H1 (cell line): Measurements from ENCODE around the gene ING4. TPM values are rescaled to one million over a fixed set of nuclear protein-coding genes. Genes with fewer than 3 reads are reported as not detected.

Experiments used
- CTCF ChIA-PET: fragments of 300-600 bp; sonication (Branson Sonifier 250); formaldehyde crosslinking; loops from one replicate; lab custom pipeline; 2021; ENCODE audit not compliant: partially characterized antibody; lab: Charles Lee
- POLR2A ChIA-PET: fragments of 300-600 bp; sonication (Branson Sonifier 250); formaldehyde crosslinking; loops from one replicate; lab custom pipeline; 2021; ENCODE audit warnings: inconsistent platforms; ENCODE audit not compliant: partially characterized antibody; lab: Charles Lee
- DNase-seq, 2 experiments: peaks; one replicate each; pipeline versions ENCODE4 v3.0.0 to v3.0.0-alpha.2; 2010 to 2022; ENCODE audit warnings: low spot score in 2 of 2, low read depth in 1 of 2, mixed read lengths in 1 of 2
- FAIRE-seq: peaks from 2 replicates; lab custom pipeline; 2011; peaks lifted over from hg19 to GRCh38; lab: Jason Lieb, UNC
- H2AFZ ChIP-seq: 2 replicates; pipeline ENCODE4 v1.8.1; 2012; ENCODE audit warnings: low read length, inconsistent platforms
- H2AK5ac ChIP-seq: 2 replicates; pipeline ENCODE4 v1.6.1; 2013; ENCODE audit warnings: low read depth, low read length
- H2BK120ac ChIP-seq: replicated peaks from 2 replicates; pipeline ENCODE3; 2013; ENCODE audit warnings: low read depth, low read length, inconsistent platforms
- H2BK12ac ChIP-seq: 2 replicates; pipeline ENCODE4 v1.6.1; 2013; ENCODE audit warnings: low read depth, low read length
- H2BK15ac ChIP-seq: 2 replicates; pipeline ENCODE4 v1.6.1; 2013; ENCODE audit warnings: low read length
- H2BK20ac ChIP-seq: 2 replicates; pipeline ENCODE4 v1.6.1; 2013; ENCODE audit warnings: low read length
- H2BK5ac ChIP-seq: 2 replicates; pipeline ENCODE4 v1.6.1; 2013; ENCODE audit warnings: low read depth, low read length
- H3K14ac ChIP-seq: 2 replicates; pipeline ENCODE4 v1.6.1; 2013; ENCODE audit warnings: inconsistent platforms; ENCODE audit not compliant: insufficient read length
- H3K18ac ChIP-seq: 2 replicates; pipeline ENCODE4 v1.6.1; 2013; ENCODE audit warnings: low read length; ENCODE audit errors: extremely low read depth
- H3K23ac ChIP-seq: 2 replicates; pipeline ENCODE4 v1.6.1; 2013; ENCODE audit warnings: inconsistent platforms; ENCODE audit not compliant: insufficient read length
- H3K23me2 ChIP-seq: 2 replicates; pipeline ENCODE4 v1.6.1; 2013; ENCODE audit warnings: low read depth, low read length
- H3K27ac ChIP-seq: 2 replicates; pipeline ENCODE4 v1.6.1; 2011; ENCODE audit warnings: low read depth, low read length, inconsistent platforms
- H3K27me3 ChIP-seq, 4 experiments: replicated peaks in 1 of 4; 1 replicate in 1 of 4; 2 replicates in 3 of 4; pipeline versions ENCODE4 v1.6.1 to v1.8.1; 2011 to 2013; ENCODE audit warnings: low read length in 3 of 4, mild to moderate bottlenecking in 3 of 4, inconsistent platforms in 2 of 4, mixed read lengths in 2 of 4, moderate library complexity in 1 of 4; ENCODE audit not compliant: control insufficient read depth in 3 of 4, insufficient read depth in 3 of 4; ENCODE audit errors: extremely low read depth in 1 of 4
- H3K36me3 ChIP-seq, 4 experiments: 2 replicates each; pipeline versions ENCODE4 v1.6.1 to v1.8.1; 2011 to 2013; ENCODE audit warnings: mild to moderate bottlenecking in 4 of 4, low read length in 3 of 4, moderate library complexity in 2 of 4, control low read depth in 1 of 4, inconsistent platforms in 1 of 4; ENCODE audit not compliant: insufficient read depth in 4 of 4, control insufficient read depth in 2 of 4
- H3K4ac ChIP-seq: replicated peaks from 2 replicates; pipeline ENCODE3; 2013; ENCODE audit warnings: low read length, low read depth, mixed read lengths, inconsistent platforms; ENCODE audit not compliant: insufficient read length
- H3K4me1 ChIP-seq, 4 experiments: replicated peaks in 1 of 4; 1 replicate in 1 of 4; 2 replicates in 3 of 4; pipeline versions ENCODE4 v1.6.1 to v1.8.1; 2011 to 2013; ENCODE audit warnings: low read length in 3 of 4, inconsistent platforms in 2 of 4, mixed read lengths in 1 of 4; ENCODE audit not compliant: insufficient read depth in 4 of 4, control insufficient read depth in 3 of 4
- H3K4me2 ChIP-seq, 2 experiments: 2 replicates each; pipeline versions ENCODE4 v1.6.1 to v1.8.1; 2011 to 2013; ENCODE audit warnings: low read depth in 2 of 2, low read length in 2 of 2, control low read depth in 1 of 2, inconsistent platforms in 1 of 2, mild to moderate bottlenecking in 1 of 2; ENCODE audit not compliant: insufficient read depth in 1 of 2
- H3K4me3 ChIP-seq, 4 experiments: fragments of 200-600, 300-600 bp in 1 of 4; sonication (generic), shearing (Covaris generic), sonication (Bioruptor Twin) in 1 of 4; 2 replicates each; pipeline versions ENCODE4 v1.5.1 to v1.8.1; 2011 to 2016; ENCODE audit warnings: low read length in 4 of 4, low read depth in 3 of 4, control low read depth in 2 of 4, inconsistent platforms in 2 of 4, mild to moderate bottlenecking in 2 of 4, mixed read lengths in 1 of 4, moderate library complexity in 1 of 4; ENCODE audit not compliant: insufficient read depth in 2 of 4; ENCODE audit errors: extremely low read depth in 1 of 4
- H3K56ac ChIP-seq: replicated peaks from 2 replicates; pipeline ENCODE3; 2013; ENCODE audit warnings: low read depth, mild to moderate bottlenecking, mixed read lengths, low read length, inconsistent platforms; ENCODE audit not compliant: insufficient read length
- H3K79me1 ChIP-seq: 2 replicates; pipeline ENCODE4 v1.6.1; 2013; ENCODE audit warnings: low read depth, low read length, control low read depth
- H3K79me2 ChIP-seq, 2 experiments: 2 replicates each; pipeline versions ENCODE4 v1.6.1 to v1.8.1; 2012 to 2013; ENCODE audit warnings: low read length in 2 of 2, mild to moderate bottlenecking in 2 of 2, inconsistent platforms in 1 of 2; ENCODE audit not compliant: insufficient read depth in 2 of 2, control insufficient read depth in 1 of 2
- H3K9ac ChIP-seq, 4 experiments: replicated peaks in 1 of 4; 1 replicate in 1 of 4; 2 replicates in 3 of 4; pipeline versions ENCODE4 v1.6.1 to v1.8.1; 2011 to 2013; ENCODE audit warnings: low read depth in 3 of 4, low read length in 3 of 4, control low read depth in 2 of 4, mild to moderate bottlenecking in 2 of 4, moderate library complexity in 2 of 4, inconsistent platforms in 1 of 4; ENCODE audit errors: extremely low read depth in 1 of 4
- H3K9me3 ChIP-seq, 2 experiments: 2 replicates each; pipeline versions ENCODE4 v1.6.1 to v1.8.1; 2012 to 2013; ENCODE audit warnings: mild to moderate bottlenecking in 2 of 2, moderate library complexity in 2 of 2, control low read depth in 1 of 2, inconsistent platforms in 1 of 2, low read depth in 1 of 2, low read length in 1 of 2, mixed read lengths in 1 of 2; ENCODE audit not compliant: insufficient read depth in 2 of 2
- H4K20me1 ChIP-seq, 2 experiments: replicated peaks in 1 of 2; 2 replicates each; pipeline versions ENCODE3 to v1.8.1; 2011 to 2013; ENCODE audit warnings: inconsistent platforms in 2 of 2, low read length in 2 of 2, mild to moderate bottlenecking in 1 of 2; ENCODE audit not compliant: insufficient read depth in 2 of 2, control insufficient read depth in 1 of 2
- H4K5ac ChIP-seq: 2 replicates; pipeline ENCODE4 v1.6.1; 2013; ENCODE audit warnings: low read length, low read depth, mixed read lengths, inconsistent platforms; ENCODE audit not compliant: insufficient read length
- H4K8ac ChIP-seq: 2 replicates; pipeline ENCODE4 v1.8.0; 2013; ENCODE audit warnings: mild to moderate bottlenecking, moderate library complexity, low read length, inconsistent platforms; ENCODE audit not compliant: insufficient read depth; ENCODE audit errors: extremely low read depth
- H4K91ac ChIP-seq: replicated peaks from 2 replicates; pipeline ENCODE3; 2013; ENCODE audit warnings: low read length, mixed read lengths, inconsistent platforms; ENCODE audit not compliant: insufficient read length
- BCL11A ChIP-seq, 2 experiments: IDR thresholded peaks; one replicate each; pipeline ENCODE4 v1.6.1; 2011; ENCODE audit warnings: low read depth in 2 of 2, low read length in 2 of 2, mild to moderate bottlenecking in 2 of 2
- BRCA1 ChIP-seq: IDR thresholded peaks from 2 replicates; pipeline ENCODE4 v1.6.1; 2012; ENCODE audit warnings: low read depth, low read length, improper control_type of control experiment
- CEBPB ChIP-seq: IDR thresholded peaks from 2 replicates; pipeline ENCODE4 v1.6.1; 2012; ENCODE audit warnings: low read depth, low read length
- EP300 ChIP-seq, 2 experiments: IDR thresholded peaks; 1 replicate in 1 of 2; 2 replicates in 1 of 2; pipeline ENCODE4 v1.6.1; 2011 to 2012; ENCODE audit warnings: low read depth in 2 of 2, low read length in 2 of 2, mild to moderate bottlenecking in 2 of 2, borderline replicate concordance in 1 of 2, inconsistent platforms in 1 of 2, moderate library complexity in 1 of 2
- EZH2 ChIP-seq: fragments of 200-600 bp; sonication (generic); IDR thresholded peaks from 2 replicates; pipeline ENCODE4 v1.7.1; 2012; ENCODE audit warnings: low read depth, mild to moderate bottlenecking, moderate library complexity, low read length, inconsistent platforms; ENCODE audit not compliant: severe bottlenecking
- JUN ChIP-seq: IDR thresholded peaks from 2 replicates; pipeline ENCODE4 v1.6.1; 2011; ENCODE audit warnings: low read depth, mild to moderate bottlenecking, improper control_type of control experiment, low read length
- JUND ChIP-seq: IDR thresholded peaks from 2 replicates; pipeline ENCODE4 v1.6.1; 2011; ENCODE audit warnings: mild to moderate bottlenecking, improper control_type of control experiment, low read length
- KDM5A ChIP-seq: fragments of 200-600 bp; IDR thresholded peaks from 2 replicates; pipeline ENCODE4 v1.7.1; 2012; ENCODE audit warnings: mild to moderate bottlenecking, low read length, inconsistent platforms, mixed read lengths
- NRF1 ChIP-seq: IDR thresholded peaks from 2 replicates; pipeline ENCODE4 v1.6.1; 2011; ENCODE audit warnings: mild to moderate bottlenecking, low read depth, low read length, improper control_type of control experiment
- SRF ChIP-seq: IDR thresholded peaks from 2 replicates; pipeline ENCODE4 v1.6.1; 2011; ENCODE audit warnings: mild to moderate bottlenecking, low read depth, low read length, moderate library complexity
- TAF7 ChIP-seq: optimal IDR thresholded peaks from 2 replicates; pipeline ENCODE3; 2011; ENCODE audit warnings: low read depth, mild to moderate bottlenecking, inconsistent platforms, low read length, moderate library complexity, borderline replicate concordance
- TBP ChIP-seq: IDR thresholded peaks from 2 replicates; pipeline ENCODE4 v1.6.1; 2011; ENCODE audit warnings: low read depth, low read length, improper control_type of control experiment
- USF2 ChIP-seq: IDR thresholded peaks from 2 replicates; pipeline ENCODE4 v1.6.1; 2011; ENCODE audit warnings: low read length, improper control_type of control experiment
- WGBS, 2 experiments: shearing (Covaris generic) in 1 of 2; methylation state at CpG; one replicate each; pipeline versions ENCODE4 v1.1.6 to v1.1.7; 2013 to 2015; ENCODE audit warnings: low lambda C conversion rate in 2 of 2, mixed read lengths in 2 of 2, inconsistent platforms in 1 of 2, low coverage in 1 of 2, missing lambda C conversion rate in 1 of 2; ENCODE audit not compliant: insufficient replicate concordance in 2 of 2, insufficient coverage in 1 of 2, insufficient read length in 1 of 2; ENCODE audit errors: extremely low coverage in 1 of 2, missing lambda C conversion rate in 1 of 2; 5-methylcytosine and 5-hydroxymethylcytosine counted together
- polyA plus RNA-seq, 7 experiments: library from polyadenylated mRNA; depleted of rRNA in 3 of 7; stranded (reverse) in 5 of 7; unstranded in 2 of 7; fragments of >200 nt in 5 of 7; fragments of 200-250 nt in 2 of 7; gene quantifications; 1 replicate in 5 of 7; 2 replicates in 1 of 7; 4 replicates in 1 of 7; pipeline versions ENCODE4 v1.2.1 to v1.2.3, GENCODE V29; 2011 to 2013; ENCODE audit warnings: missing spikeins in 2 of 7, mixed read lengths in 2 of 7
- total RNA-seq: library from RNA; stranded (reverse); fragmentation: NEBNext Ultra II Directional; extraction: Animal tissue kit (Norgen Biotek cat#: 25700); gene quantifications from 2 replicates; pipeline ENCODE4 v1.2.1, GENCODE V29; 2021

Gene ING4
- total and polyA plus RNA-seq, 2 of the 8 experiments (the other 6 are each of a cell fraction or from before 2014, with no cell fraction given), result 22.9 to 28.6 TPM

GRCh38 chr12:6640497-6640896 lies 22.4 kb downstream of the ING4 start:
- Histone ChIP-seq H2BK5ac (no peak overlapping the region), H4K20me1 (no peaks in the 10 kb centered on the region), H3K4me1 (peaks cover 0 to 4% (median under 1%) of the 10 kb centered on the region in 4 experiments; a peak in 2 of 7 replicates), H3K27me3 (no peaks in the 10 kb centered on the region; a peak in 1 of 7 replicates), H3K36me3 (no peaks in the 10 kb centered on the region), H2AFZ (no peak overlapping the region), H3K4ac (no peak overlapping the region), H4K91ac (no peak overlapping the region), H3K9ac (no peak overlapping the region), H3K79me1 (no peaks in the 10 kb centered on the region), H3K23ac (no peak overlapping the region), H2BK12ac (no peak overlapping the region), H2AK5ac (no peak overlapping the region), H2BK120ac (no peak overlapping the region), H2BK20ac (no peak overlapping the region), H3K14ac (no peak overlapping the region), H4K5ac (no peak overlapping the region), H3K56ac (no peak overlapping the region), H3K18ac (no peak overlapping the region), H3K27ac (no peak overlapping the region), H3K4me3 (no peak overlapping the region), H2BK15ac (no peak overlapping the region), H3K23me2 (no peaks in the 10 kb centered on the region), H3K4me2 (no peak overlapping the region), H3K79me2 (no peaks in the 10 kb centered on the region), H3K9me3 (no peaks in the 10 kb centered on the region), H4K8ac (no peak overlapping the region)
- DNase-seq, result no peak
- no peak for FAIRE-seq
- 85% methylated on average over 4 of the region's 4 CpGs; no CpG with 5 or more reads in 1 of the 2 experiments for WGBS, 2 experiments
- ChIA-PET CTCF (interaction anchor here (0.6 to 4.1 kb wide), 7 partner anchors 9 to 92 kb away, joined by 3 to 42 read pairs (median 3); no protein-coding TSS in a partner anchor), POLR2A (interaction anchor here (0.5 to 1.7 kb wide), 6 partner anchors 9 to 105 kb away, joined by 3 to 5 read pairs (median 3); partner anchors contain the start of gene ZNF384)
- TF ChIP-seq NRF1 (no peak), SRF (no peak), BCL11A (IDR thresholded peaks at IDR 0.05; ENCODE audit: low read depth in 2 of 2, low read length in 2 of 2) (no peak), EZH2 (no peak), KDM5A (no peak), USF2 (no peak), BRCA1 (no peak), EP300 (IDR thresholded peaks at IDR 0.05; ENCODE audit: borderline replicate concordance in 1 of 2, low read depth in 2 of 2, low read length in 2 of 2) (no peak), TBP (no peak), CEBPB (no peak), JUN (no peak), TAF7 (no peak), JUND (no peak)
